ENCODE measurements around the gene SUCLG1.
"Not testable (repeated sequence)": the region's sequence is repeated elsewhere in the genome, so short reads cannot be mapped to it uniquely, and the experiment has no call there.

SUCLG1 gene

DNA sequence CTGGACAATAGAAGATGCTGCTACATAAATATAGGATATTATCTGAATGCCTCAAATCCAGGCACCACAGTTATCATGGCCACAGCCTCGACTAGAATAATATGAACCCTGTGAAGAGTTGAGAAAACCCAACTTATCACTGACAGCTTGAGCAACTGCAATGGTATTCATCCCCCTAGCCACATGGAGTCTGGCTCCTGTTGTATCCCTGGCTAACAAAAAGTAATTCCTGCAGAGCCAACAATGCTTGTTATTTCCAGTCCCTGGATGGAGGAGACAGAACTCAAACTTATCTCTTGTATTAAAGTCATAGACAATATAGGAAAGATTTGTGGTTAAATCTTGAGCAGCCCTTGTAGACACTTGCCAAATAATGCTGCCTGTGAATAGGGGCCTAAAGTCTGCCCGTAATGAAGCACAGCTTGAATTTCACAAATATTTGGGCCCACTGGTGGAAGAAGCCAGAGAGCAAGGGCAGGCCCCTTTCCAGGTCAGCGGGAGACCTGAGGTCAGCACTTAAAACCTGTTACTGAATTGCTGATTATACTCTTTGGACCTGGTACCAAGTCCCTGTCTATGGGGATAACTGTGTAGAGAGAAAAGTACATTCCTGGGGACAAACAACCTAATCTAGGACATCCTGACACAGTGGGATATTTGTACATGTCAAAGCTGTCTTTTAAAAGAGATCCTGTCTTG is 28.4 kb upstream of the SUCLG1 start:
- H3K27me3 ChIP-seq (ENCODE audit: control insufficient read depth, insufficient read depth, low read length) = no peaks in the 10 kb centered on the region
- H3K9me3 ChIP-seq (ENCODE audit: control insufficient read depth, insufficient read depth, low read length) = no peaks in the 10 kb centered on the region
- no peak for DNase-seq (ENCODE audit: low read depth, low spot score)
- H3K4me3 ChIP-seq (ENCODE audit: low read length) = no peak overlapping the region
- H3K27ac ChIP-seq (ENCODE audit: low read length) = no peak overlapping the region
- no CpG with 5 or more reads among the region's 3 CpGs for WGBS (ENCODE audit: insufficient coverage, insufficient read length)
- H3K36me3 ChIP-seq (ENCODE audit: control insufficient read depth, insufficient read depth, low read length) = no peaks in the 10 kb centered on the region
- no peaks in the 10 kb centered on the region for H3K4me1 ChIP-seq (ENCODE audit: control insufficient read depth, insufficient read depth, low read length)

DNA sequence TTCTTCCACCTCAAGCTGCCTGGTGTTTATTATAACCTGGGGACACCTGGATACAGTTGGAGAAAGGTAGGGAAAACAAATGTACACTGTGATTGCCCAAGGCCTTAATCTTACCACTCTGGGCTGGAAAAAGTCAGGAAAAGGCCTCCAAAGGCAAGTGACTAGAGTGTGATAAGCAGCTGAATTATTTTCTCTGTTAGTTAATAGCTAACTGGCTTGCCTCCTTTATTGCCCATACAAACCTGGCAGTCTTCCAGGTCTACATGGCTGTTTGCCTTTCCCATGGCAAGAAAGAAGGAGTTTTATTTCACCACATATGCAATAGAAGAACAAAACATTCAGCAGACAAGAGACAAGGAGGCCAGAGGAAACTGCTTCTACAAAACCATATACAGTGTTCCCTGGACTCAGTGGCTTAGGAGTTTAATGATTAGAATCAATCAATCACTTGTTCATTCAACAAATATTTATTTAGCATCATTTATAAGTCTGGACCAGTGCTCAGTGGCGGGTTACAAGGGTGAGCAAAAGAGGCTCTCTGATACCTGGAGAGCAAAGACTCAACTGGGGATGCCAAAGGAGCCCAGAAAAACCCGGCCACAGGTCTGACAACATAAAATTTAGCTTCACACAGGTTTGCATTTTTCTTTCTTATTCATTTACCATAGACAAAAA is 27.5 kb upstream of the SUCLG1 start:
- Histone ChIP-seq H3K4me3 (ENCODE audit: low read length) (no peak overlapping the region), H3K36me3 (ENCODE audit: control insufficient read depth, insufficient read depth, low read length) (no peaks in the 10 kb centered on the region), H3K27me3 (ENCODE audit: control insufficient read depth, insufficient read depth, low read length) (no peaks in the 10 kb centered on the region), H3K4me1 (ENCODE audit: control insufficient read depth, insufficient read depth, low read length) (no peaks in the 10 kb centered on the region), H3K9me3 (ENCODE audit: control insufficient read depth, insufficient read depth, low read length) (no peaks in the 10 kb centered on the region), H3K27ac (ENCODE audit: low read length) (no peak overlapping the region)
- DNase-seq (ENCODE audit: low read depth, low spot score) = no peak
- WGBS (ENCODE audit: insufficient coverage, insufficient read length) = no CpG with 5 or more reads among the region's 2 CpGs

DNA sequence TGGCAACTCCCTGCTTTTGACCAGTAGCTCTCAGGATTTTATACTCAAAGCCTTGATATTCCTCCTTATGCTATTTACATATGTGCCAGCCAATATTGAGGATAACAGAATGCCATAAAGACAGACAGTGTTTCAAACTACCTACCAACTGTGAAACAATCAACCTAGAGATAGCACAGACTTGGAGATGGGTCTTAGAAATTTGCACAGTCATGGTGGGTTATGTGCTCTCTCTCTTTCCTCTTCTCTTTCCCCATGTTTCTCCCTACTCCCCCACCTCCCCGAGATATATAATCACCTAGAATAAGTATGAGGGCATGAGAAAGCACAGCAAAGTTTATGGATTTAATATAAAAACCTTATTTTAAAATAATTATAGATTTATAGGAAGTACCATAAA is 24.2 kb upstream of the SUCLG1 start:
- Histone ChIP-seq H3K4me3 (ENCODE audit: low read length) (no peak overlapping the region), H3K9me3 (ENCODE audit: control insufficient read depth, insufficient read depth, low read length) (no peaks in the 10 kb centered on the region), H3K36me3 (ENCODE audit: control insufficient read depth, insufficient read depth, low read length) (no peaks in the 10 kb centered on the region), H3K27ac (ENCODE audit: low read length) (no peak overlapping the region), H3K4me1 (ENCODE audit: control insufficient read depth, insufficient read depth, low read length) (no peaks in the 10 kb centered on the region), H3K27me3 (ENCODE audit: control insufficient read depth, insufficient read depth, low read length) (no peaks in the 10 kb centered on the region)
- DNase-seq (ENCODE audit: low read depth, low spot score) = no peak
- no CpG with 5 or more reads among the region's 1 CpG for WGBS (ENCODE audit: insufficient coverage, insufficient read length)

DNA sequence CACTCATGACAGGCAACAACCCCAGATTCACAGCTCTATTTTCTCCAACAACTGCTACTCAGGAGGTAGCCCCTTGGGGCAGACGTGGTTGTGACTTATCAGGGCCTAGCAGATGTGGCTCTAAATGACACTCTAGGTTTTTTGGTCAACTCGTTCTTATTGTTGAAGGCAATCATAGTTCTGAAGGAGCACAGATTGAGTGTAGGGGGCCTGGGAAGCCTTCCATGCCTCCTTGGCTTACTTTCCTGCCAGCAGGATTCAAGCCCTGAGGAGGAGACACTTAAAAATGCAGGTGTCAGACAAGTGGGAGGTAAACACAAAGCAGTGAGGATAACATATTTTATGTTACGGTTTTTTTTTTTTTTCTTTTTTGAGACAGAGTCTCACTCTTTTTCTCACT is 23.5 kb upstream of the SUCLG1 start:
- Histone ChIP-seq H3K36me3 (ENCODE audit: control insufficient read depth, insufficient read depth, low read length) (no peaks in the 10 kb centered on the region), H3K4me1 (ENCODE audit: control insufficient read depth, insufficient read depth, low read length) (no peaks in the 10 kb centered on the region), H3K9me3 (ENCODE audit: control insufficient read depth, insufficient read depth, low read length) (no peaks in the 10 kb centered on the region), H3K4me3 (ENCODE audit: low read length) (no peak overlapping the region), H3K27me3 (ENCODE audit: control insufficient read depth, insufficient read depth, low read length) (no peaks in the 10 kb centered on the region), H3K27ac (ENCODE audit: low read length) (no peak overlapping the region)
- DNase-seq (ENCODE audit: low read depth, low spot score) = no peak
- no CpG with 5 or more reads among the region's 3 CpGs for WGBS (ENCODE audit: insufficient coverage, insufficient read length)

DNA sequence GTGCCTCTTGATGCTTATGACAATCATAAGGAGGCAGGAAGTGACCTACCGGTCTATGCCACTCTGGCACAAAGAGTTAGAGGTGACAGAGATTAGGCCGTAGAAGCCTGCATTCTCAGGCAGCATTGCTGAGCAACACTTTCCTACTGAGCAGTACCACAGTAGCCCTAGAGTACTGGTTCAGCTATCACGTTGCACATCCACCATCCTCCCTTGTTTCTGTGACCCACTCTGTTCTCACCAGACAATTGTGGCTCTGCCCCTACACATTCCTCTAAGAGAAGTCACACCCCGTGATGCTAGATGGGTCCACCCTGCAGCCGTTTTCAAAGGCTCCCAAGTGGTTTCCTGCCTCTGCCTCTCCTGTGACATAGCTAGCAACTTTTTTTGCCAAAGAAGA is 22.6 kb upstream of the SUCLG1 start:
- WGBS (ENCODE audit: insufficient coverage, insufficient read length) = no CpG with 5 or more reads among the region's 5 CpGs
- Histone ChIP-seq H3K36me3 (ENCODE audit: control insufficient read depth, insufficient read depth, low read length) (no peaks in the 10 kb centered on the region), H3K9me3 (ENCODE audit: control insufficient read depth, insufficient read depth, low read length) (no peaks in the 10 kb centered on the region; the same call in 1 of the 2 replicates), H3K27ac (ENCODE audit: low read length) (no peak overlapping the region), H3K4me3 (ENCODE audit: low read length) (no peak overlapping the region), H3K27me3 (ENCODE audit: control insufficient read depth, insufficient read depth, low read length) (no peaks in the 10 kb centered on the region), H3K4me1 (ENCODE audit: control insufficient read depth, insufficient read depth, low read length) (no peaks in the 10 kb centered on the region)
- no peak for DNase-seq (ENCODE audit: low read depth, low spot score)

DNA sequence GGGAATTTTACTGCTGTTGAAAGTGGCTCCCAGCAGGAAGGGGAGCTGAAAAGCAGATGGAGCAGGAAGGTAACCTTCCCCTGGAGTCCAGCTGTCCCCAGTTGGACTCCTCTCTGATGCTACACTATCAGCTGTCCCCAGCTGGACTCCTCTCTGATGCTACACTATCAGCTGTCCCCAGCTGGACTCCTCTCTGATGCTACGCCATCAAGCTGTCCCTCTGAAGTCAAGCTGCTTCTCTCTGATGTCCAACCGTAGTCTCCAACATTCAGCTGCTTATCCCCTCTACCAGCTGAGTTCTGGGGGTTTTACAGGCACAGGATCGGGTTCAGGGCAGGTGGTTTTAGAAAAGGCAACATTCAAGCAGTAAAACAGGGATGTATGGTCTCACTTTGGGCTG is 19.8 kb upstream of the SUCLG1 start:
- Histone ChIP-seq H3K4me1 (ENCODE audit: control insufficient read depth, insufficient read depth, low read length) (no peaks in the 10 kb centered on the region), H3K4me3 (ENCODE audit: low read length) (no peak overlapping the region), H3K36me3 (ENCODE audit: control insufficient read depth, insufficient read depth, low read length) (no peaks in the 10 kb centered on the region), H3K27me3 (ENCODE audit: control insufficient read depth, insufficient read depth, low read length) (no peaks in the 10 kb centered on the region), H3K27ac (ENCODE audit: low read length) (no peak overlapping the region), H3K9me3 (ENCODE audit: control insufficient read depth, insufficient read depth, low read length) (no peaks in the 10 kb centered on the region; the same call in 1 of the 2 replicates)
- no CpG with 5 or more reads among the region's 3 CpGs for WGBS (ENCODE audit: insufficient coverage, insufficient read length)
- DNase-seq (ENCODE audit: low read depth, low spot score) = no peak

DNA sequence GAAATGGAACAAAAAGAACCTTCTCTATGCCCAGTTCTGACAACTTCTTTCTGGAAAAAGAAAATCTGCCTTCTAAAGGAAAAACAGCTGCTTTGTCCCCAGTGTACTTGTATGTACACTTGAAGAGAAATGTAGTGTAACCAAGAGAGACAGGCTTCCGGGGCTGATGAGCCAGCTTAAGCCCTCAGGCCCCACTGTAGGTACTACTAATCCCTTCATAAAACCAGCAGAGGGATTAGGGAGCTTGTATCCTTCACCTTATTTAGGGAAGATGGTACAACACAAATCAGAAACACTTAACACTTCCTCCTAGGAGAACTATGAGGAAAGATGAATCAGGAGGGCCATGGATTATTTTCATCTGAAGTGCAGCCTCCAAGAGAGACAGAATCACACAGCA is 18.8 kb upstream of the SUCLG1 start:
- Histone ChIP-seq H3K27ac (ENCODE audit: low read length) (no peak overlapping the region), H3K4me3 (ENCODE audit: low read length) (no peak overlapping the region), H3K9me3 (ENCODE audit: control insufficient read depth, insufficient read depth, low read length) (no peaks in the 10 kb centered on the region; the same call in 1 of the 2 replicates), H3K4me1 (ENCODE audit: control insufficient read depth, insufficient read depth, low read length) (no peaks in the 10 kb centered on the region), H3K27me3 (ENCODE audit: control insufficient read depth, insufficient read depth, low read length) (no peaks in the 10 kb centered on the region), H3K36me3 (ENCODE audit: control insufficient read depth, insufficient read depth, low read length) (no peaks in the 10 kb centered on the region)
- no peak for DNase-seq (ENCODE audit: low read depth, low spot score)
- WGBS (ENCODE audit: insufficient coverage, insufficient read length) = no CpG with 5 or more reads among the region's 1 CpG

DNA sequence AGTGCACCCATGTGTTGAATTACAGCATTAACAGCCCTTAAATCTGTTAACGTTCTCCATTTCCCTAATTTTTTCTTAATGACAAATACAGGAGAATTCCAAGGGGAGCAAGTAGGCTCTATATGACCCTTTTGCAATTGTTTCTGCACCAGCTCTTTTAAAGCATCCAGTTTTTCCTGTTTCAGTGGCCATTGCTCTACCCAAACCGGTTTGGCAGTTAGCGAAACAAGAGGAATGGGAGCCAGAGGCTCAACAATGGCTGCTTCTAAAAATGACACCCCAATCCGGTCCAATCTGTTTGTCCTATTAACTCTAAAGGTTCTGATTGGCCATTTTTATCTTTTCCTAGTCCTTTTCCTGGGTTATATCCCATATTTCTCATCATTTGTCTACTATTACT is 15.1 kb upstream of the SUCLG1 start:
- H3K27ac ChIP-seq (ENCODE audit: low read length) = no peak overlapping the region
- WGBS (ENCODE audit: insufficient coverage, insufficient read length) = no CpG with 5 or more reads among the region's 4 CpGs
- no peak for DNase-seq (ENCODE audit: low read depth, low spot score)
- no peaks in the 10 kb centered on the region for H3K36me3 ChIP-seq (ENCODE audit: control insufficient read depth, insufficient read depth, low read length)
- no peaks in the 10 kb centered on the region; the same call in 1 of the 2 replicates for H3K9me3 ChIP-seq (ENCODE audit: control insufficient read depth, insufficient read depth, low read length)
- H3K27me3 ChIP-seq (ENCODE audit: control insufficient read depth, insufficient read depth, low read length) = no peaks in the 10 kb centered on the region
- no peak overlapping the region for H3K4me3 ChIP-seq (ENCODE audit: low read length)
- H3K4me1 ChIP-seq (ENCODE audit: control insufficient read depth, insufficient read depth, low read length) = no peaks in the 10 kb centered on the region

DNA sequence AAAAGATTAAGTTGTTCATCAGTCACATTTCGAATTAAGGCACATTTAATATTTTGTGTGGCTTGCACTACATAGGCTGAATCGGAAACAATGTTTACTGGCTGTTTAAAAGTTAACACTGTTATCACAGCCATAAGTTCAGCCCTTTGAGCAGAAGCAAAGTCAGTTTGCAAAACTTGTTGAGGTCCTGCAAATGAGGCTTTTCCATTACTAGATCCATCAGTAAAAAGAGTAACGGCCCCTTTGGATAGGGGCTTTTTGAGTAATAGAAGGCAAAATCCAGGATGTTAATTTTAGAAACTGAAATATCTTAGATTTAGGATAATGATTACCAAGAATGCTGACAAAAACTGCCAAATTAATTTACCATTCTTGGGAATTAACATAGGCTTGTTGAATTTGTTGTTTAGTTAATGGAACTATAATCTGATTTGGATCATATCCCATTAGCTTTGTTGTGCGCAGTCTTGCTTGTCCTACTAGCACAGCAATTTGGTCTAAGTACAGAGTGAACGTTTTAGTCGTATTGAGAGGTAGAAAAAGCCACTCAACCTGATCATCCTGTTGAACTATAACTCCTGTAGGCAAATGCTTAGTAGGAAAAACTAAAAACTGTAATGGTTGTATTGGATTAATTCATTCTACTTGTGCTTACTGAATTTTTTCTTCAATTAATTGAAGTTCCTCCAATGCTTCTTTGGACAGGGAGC is 13.9 kb upstream of the SUCLG1 start:
- no peak overlapping the region for H3K4me3 ChIP-seq (ENCODE audit: low read length)
- H3K27me3 ChIP-seq (ENCODE audit: control insufficient read depth, insufficient read depth, low read length) = no peaks in the 10 kb centered on the region
- no peak overlapping the region for H3K27ac ChIP-seq (ENCODE audit: low read length)
- no CpG with 5 or more reads among the region's 6 CpGs for WGBS (ENCODE audit: insufficient coverage, insufficient read length)
- H3K36me3 ChIP-seq (ENCODE audit: control insufficient read depth, insufficient read depth, low read length) = no peaks in the 10 kb centered on the region
- H3K4me1 ChIP-seq (ENCODE audit: control insufficient read depth, insufficient read depth, low read length) = no peaks in the 10 kb centered on the region
- H3K9me3 ChIP-seq (ENCODE audit: control insufficient read depth, insufficient read depth, low read length) = no peaks in the 10 kb centered on the region; the same call in 1 of the 2 replicates
- DNase-seq (ENCODE audit: low read depth, low spot score) = no peak

DNA sequence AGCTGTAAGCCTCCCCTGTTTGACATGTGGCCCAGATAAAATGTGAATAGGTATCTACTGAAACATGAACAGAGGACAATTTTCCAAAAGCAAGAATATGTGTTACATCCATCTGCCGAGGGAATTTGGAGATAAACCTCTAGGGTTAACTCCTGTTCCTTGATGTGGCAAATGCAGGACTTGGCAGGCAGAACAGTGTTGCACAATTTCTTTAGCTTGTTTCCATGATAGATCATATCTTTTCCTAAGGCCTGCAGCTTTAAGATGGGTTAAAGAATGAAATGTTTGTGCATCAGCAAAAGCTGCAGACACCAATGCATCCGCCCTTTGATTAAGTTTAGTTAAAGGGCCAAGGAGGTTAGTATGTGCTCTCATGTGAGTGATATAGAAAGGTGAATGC is 13.3 kb upstream of the SUCLG1 start:
- H3K4me1 ChIP-seq (ENCODE audit: control insufficient read depth, insufficient read depth, low read length); DNase-seq (ENCODE audit: low read depth, low spot score); H3K9me3 ChIP-seq (ENCODE audit: control insufficient read depth, insufficient read depth, low read length); H3K27ac ChIP-seq (ENCODE audit: low read length); H3K36me3 ChIP-seq (ENCODE audit: control insufficient read depth, insufficient read depth, low read length); H3K27me3 ChIP-seq (ENCODE audit: control insufficient read depth, insufficient read depth, low read length); H3K4me3 ChIP-seq (ENCODE audit: low read length): not testable (repeated sequence)
- WGBS (ENCODE audit: insufficient coverage, insufficient read length) = no CpG with 5 or more reads among the region's 2 CpGs
